ENCODE data around the gene GPANK1. TPM values are rescaled to one million over a fixed set of nuclear protein-coding genes. Genes with fewer than 3 reads are reported as not detected.
A peak's percentile ranks its signal among the peaks of the same experiment; 100 is the strongest.

GPANK1 gene
- total and polyA plus RNA-seq, 7 donors = 13.6 to 49.7 (median 22.6) TPM

GRCh38 chr6:31641370-31641769 lies 23.4 kb downstream of the GPANK1 start:
- H3K9me3 ChIP-seq = no peaks in the 10 kb centered on the region
- ATAC-seq (no peak), DNase-seq (no peak)
- H3K27me3 ChIP-seq (ENCODE audit: insufficient read depth in 3 of 3, low read length in 2 of 3) = no peaks in the 10 kb centered on the region
- H3K4me3 ChIP-seq = no peak overlapping the region
- no peak overlapping the region for H3K27ac ChIP-seq
- peaks cover 6% of the 10 kb centered on the region for H3K4me1 ChIP-seq
- no peak for TF ChIP-seq CTCF (IDR thresholded peaks at IDR 0.05)
- 85 to 90% (median 86%) methylated on average over 4 of the region's 4 CpGs for WGBS, 3 donors
- intact Hi-C loops (cut with DNase I) = no loop called here
- peaks cover 26 to 100% of the 10 kb centered on the region in 2 donors for H3K36me3 ChIP-seq (ENCODE audit: insufficient read depth in 1 of 2, low read depth in 1 of 2)

GRCh38 chr6:31640612-31641011 lies 24.2 kb downstream of the GPANK1 start:
- H3K4me3 ChIP-seq = no peak overlapping the region
- TF ChIP-seq CTCF (IDR thresholded peaks at IDR 0.05) = no peak
- no peaks in the 10 kb centered on the region for H3K9me3 ChIP-seq
- DNase-seq = no peak
- no peaks in the 10 kb centered on the region for H3K27me3 ChIP-seq (ENCODE audit: insufficient read depth in 3 of 3, low read length in 2 of 3)
- H3K4me1 ChIP-seq = peaks cover 6% of the 10 kb centered on the region
- WGBS, 3 donors = 92 to 93% (median 93%) methylated on average over 6 of the region's 6 CpGs
- no peak for ATAC-seq
- H3K27ac ChIP-seq = no peak overlapping the region
- intact Hi-C loops (cut with DNase I) = no loop called here
- H3K36me3 ChIP-seq (ENCODE audit: insufficient read depth in 1 of 2, low read depth in 1 of 2) = peaks cover 27 to 100% of the 10 kb centered on the region in 2 donors

GRCh38 chr6:31639449-31639861 lies 25.3 kb downstream of the GPANK1 start:
- ATAC-seq (peak in 2 of 4 donors; percentile 4), DNase-seq (no peak)
- Histone ChIP-seq H3K9me3 (no peaks in the 10 kb centered on the region), H3K4me1 (peaks cover 6% of the 10 kb centered on the region), H3K27ac (peak overlapping the region; percentile 9), H3K4me3 (no peak overlapping the region), H3K36me3 (ENCODE audit: insufficient read depth in 1 of 2, low read depth in 1 of 2) (peaks cover 33 to 100% of the 10 kb centered on the region in 2 donors), H3K27me3 (ENCODE audit: insufficient read depth in 3 of 3, low read length in 2 of 3) (no peaks in the 10 kb centered on the region)
- 65 to 73% (median 72%) methylated on average over 10 of the region's 10 CpGs for WGBS, 3 donors
- no peak for TF ChIP-seq CTCF (IDR thresholded peaks at IDR 0.05)
- intact Hi-C loops (cut with DNase I) = no loop called here

DNA sequence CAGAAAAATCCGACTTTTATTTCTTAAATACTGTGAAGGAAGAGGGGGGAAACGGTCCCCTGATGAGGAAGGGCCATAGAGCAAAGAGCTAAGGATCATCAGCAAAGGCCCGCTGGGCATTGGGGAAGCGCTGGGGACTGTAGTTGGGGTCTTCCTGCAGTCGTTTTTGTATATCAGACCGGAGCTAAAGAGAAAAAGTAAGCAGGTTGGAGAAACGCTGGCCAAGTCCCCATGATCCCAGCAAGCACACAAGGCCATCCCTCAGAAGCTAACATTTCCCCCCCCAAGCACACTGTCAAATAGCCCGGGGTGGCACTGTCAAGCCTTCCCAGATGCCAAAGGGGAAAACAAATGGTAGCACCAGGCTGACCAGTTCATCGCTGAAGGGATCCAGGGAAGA lies 25.8 kb downstream of the GPANK1 start:
- intact Hi-C loops (cut with DNase I) = no loop called here
- peaks cover 6% of the 10 kb centered on the region for H3K4me1 ChIP-seq
- H3K27ac ChIP-seq = no peak overlapping the region
- no peaks in the 10 kb centered on the region for H3K9me3 ChIP-seq
- DNase-seq (no peak), ATAC-seq (peak in 1 of 4 donors; percentile 9)
- H3K27me3 ChIP-seq (ENCODE audit: insufficient read depth in 3 of 3, low read length in 2 of 3) = no peaks in the 10 kb centered on the region
- WGBS, 3 donors = 65 to 78% (median 72%) methylated on average over 9 of the region's 9 CpGs
- no peak overlapping the region for H3K4me3 ChIP-seq
- H3K36me3 ChIP-seq (ENCODE audit: insufficient read depth in 1 of 2, low read depth in 1 of 2) = peaks cover 29 to 100% of the 10 kb centered on the region in 2 donors
- no peak for TF ChIP-seq CTCF (IDR thresholded peaks at IDR 0.05)
